ENCODE data around the gene SLC1A4.

Gene SLC1A4

DNA sequence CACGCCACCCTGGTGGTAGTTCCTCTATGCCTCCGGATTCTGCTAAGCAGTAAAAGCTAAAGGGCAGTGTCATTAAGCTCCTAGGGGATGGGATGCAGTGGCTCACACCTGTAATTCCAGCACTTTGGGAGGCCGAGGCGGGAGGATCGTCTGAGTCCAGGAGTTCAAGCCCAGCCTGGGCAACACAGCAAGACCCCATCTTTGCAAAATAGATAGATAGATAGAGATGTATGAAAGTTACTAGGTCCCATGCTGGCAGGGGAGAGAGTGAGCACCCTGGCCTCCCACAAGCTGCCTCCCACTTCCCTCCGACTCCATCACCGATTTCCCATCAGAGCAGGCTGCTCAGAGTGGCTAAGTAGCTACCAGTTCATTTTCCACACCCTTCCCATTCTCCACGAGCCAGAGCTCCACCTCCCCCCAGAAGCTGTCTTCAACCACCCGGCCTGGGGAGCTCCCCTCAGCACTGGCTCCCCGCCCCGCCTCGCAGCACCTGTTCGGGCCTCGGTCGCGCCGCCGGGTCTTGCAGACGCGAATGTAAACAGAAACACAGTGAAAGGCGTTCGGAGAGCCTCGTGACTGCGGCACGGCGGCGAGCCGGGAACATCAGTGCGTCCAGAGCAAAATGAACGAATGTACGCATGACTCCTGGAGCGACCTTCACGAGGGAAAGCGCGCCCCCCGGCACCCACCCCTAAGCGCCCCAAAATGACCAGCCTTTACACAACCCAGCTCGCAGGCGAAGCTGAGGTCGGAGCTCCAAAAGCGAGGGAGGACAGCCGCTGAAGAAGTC is 66.4 kb downstream of the SLC1A4 start:
- DNase-seq, result no peak

DNA sequence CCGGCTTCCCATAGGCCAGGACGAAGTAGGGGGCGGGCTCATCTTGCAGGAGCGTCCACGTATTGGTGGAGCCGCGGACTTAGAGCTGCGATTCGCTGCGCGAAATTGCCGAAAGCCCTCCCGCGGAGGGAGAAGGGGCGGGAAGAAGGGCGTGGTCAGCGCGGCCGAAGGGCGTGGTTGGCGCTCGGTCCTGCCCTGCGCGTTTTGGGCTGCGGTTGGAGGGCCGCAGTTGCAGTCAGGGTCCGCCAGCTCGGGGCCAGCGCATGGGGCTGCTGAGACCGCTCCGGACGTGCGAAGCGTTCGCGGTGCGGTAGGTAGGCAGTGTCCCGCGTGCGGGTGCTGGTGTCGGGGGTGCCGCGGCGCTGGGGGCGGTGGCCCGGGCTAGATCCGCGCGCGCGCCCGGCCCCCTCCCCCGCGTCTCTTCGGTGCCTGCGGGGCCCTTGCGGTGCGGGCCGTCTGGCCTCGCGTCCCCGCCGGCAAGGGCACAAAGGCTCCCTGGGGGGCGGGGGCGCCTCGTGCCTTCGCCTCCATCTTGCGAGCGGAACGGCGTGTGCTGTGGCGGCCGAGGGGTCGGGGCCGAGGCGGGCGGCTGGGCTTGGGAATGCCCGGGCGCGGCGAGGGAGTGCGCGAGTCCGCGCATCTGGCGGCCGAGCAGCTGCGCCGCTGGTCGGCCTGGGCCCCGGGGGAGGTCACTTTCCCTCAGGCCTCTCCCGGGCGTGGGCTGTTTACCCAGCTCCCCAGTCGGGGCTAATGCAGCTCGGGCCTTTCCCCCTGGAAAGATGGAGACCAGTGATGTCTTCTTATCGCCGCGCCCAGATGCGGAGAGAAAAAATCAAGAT is 67.2 kb downstream of the SLC1A4 start, which contains the start of gene CEP68:
Gene CEP68 (plus strand): TSS at position 202 of the 839 bp plus-strand sequence. CDS start 13,029 bp downstream, outside the sequence.
- DNase-seq, result peak; percentile 95 to 97

DNA sequence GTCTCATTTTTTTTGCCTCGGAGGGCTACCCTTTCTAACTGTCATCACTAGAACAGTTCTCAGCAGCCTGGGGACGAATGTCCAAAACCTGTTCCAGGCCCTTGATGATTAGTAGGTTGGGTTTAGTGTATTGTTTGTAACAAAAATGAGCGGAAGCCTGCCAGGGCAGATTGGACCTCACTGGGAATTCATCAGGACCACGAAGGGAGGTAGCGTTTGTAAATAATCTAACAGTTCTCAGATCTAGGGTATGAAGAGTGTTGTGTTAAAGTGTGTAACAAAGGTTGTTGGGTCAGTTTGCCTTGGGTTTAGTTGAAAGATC is 67.8 kb downstream of the SLC1A4 start:
- no peak for DNase-seq

DNA sequence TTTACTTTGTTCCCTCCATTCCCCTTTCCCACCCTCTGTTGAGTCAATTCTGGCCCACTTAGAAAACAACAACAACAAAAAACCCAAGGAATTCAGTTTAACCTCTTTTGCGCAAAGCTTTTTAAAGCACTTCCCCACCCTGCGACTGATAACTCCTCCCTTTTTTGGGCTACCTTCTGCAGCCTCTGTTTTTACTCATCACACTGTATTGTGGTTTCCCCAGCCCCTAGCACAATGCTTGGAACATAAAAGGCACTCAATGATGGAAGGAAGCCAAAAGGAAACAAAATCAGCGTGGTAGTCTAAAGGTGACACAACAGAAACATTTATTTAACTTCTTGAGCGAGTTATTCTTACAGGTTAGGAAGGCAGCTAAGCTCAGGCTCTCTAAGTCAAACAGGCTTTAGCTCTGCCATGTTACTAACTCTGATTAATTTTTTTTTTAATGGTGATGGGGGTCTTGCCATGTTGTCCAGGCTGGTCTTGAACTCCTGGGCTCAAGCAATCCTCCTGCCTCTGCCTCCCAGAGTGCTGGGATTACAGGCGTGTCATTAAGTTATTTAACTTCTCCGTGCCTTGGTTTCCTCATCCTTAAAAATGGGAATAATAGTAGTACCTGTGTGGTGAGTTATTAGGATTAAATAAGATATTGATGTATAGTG is 68.3 kb downstream of the SLC1A4 start:
- peak; percentile 48 to 81 for DNase-seq

DNA sequence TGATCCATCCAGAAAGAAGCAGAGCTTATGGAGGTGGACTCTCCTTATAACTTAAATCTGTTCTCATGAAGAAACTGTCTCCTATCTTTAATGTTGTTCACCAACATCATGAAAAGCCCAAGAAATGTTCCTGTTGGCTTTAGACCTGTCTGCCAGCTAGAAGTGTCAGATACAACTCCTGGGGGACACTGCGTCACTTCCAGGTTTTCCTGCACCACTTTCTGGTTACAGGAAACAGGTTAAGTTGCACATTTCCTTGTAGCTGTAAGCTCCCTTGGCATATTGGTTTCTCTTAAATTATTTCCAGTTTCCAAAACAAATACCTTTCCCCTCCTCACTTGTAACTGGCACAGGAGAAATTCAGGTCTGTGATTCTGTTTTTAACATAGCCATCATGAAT is 69.9 kb downstream of the SLC1A4 start:
- DNase-seq, result no peak

DNA sequence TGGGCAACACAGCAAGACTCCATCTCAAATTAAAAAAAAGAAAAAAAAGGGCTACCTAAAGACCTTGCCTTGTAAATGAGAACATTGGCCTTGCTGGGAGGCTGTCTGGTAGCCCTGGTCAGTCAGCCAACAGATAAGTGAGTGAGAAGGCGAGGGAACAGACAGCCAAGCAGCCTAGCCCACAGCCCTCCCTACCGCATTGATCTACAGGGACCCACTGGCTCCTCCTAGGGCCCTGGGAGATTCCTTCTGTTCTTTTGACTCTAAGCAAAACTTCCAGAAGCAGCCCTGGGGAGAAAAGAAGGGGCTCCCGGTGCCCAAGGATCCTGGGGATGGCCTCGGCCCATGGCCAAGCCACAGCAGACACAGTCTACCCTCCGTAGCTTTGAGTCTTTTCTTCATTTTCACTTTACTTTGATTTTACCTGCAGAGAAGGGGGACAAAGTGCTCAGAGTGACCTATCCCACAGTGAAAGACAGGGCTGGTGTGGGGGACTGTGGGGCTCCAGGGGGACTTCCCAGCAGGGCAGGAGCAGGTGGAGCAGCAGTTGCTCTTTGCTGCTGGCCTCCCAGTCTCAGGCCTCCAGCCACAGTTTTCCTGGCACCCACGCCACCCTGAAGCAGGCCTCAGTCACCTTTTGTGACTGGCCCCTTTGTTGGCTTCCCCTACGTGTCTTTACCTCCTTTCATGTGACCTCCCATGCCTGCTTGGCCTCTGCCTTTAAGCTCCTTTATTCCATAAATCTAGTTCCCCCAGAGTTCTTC is 72.1 kb downstream of the SLC1A4 start:
- DNase-seq, result no peak

DNA sequence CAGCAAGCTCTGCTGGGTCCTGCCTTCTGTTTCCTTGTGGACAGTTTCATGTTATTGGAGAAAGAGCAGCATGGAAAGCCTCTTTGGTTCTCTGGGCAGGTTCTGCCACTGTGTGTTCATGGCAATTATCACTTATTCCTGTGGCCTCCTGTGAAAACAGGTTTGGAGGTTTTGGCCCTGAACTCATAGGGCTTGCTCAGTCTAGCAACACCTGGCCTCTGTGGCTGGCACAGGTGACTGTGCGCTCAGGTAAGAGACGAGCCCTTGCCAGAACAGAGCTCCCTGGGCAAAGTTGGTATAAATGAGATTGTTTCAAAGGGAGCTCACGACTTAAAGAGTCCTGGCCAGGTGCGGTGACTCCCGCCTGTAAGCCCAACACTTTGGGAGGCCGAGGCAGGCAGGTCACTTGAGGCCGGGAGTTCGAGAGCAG is 72.7 kb downstream of the SLC1A4 start:
- no peak for DNase-seq

DNA sequence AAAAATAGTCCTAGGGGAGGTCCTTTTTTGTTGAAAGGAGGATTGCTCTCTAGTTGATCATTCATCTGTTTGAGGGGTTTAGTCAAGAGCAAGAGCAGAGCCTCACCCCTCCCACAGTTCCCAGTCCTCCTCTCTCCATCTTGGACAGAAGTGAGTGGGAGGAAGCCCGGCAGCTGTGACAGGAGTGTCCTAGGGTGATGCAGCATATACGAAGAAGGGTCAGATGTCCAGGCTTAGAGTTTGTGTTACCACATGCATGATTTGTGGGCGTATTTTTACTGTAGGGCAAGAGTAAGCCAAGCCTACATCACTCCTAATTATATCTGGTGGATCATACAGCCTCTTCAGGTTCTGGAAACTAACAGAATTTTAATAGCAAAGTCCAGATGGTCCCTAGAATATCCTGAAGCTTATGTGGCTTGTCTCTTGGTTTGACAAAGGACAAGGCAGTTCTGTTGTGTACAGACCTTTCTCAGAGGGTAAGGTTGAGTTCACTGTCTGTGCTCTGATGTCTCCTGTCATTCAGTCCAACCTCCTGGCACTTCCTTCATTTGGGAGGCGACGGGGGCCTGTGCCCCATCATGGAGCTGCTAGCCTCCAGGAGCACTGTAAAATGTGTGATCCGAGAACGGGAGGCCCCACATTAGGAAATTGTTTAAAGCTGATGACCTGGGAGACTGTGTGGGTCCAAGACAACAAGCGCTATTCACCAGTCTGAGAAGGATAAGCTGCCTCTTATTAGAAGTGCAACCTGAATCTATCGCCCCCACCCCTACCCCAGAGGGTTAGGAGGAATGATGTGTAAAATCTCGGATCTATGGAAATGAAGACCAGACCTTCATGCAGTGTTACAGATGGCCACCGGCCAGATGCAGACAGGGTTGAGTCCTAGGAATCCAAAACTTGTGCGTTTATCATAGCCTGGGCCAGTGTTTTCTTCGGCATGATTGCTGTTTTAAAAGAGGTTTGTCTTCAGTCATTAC is 73.9 kb downstream of the SLC1A4 start:
- DNase-seq, result no peak

DNA sequence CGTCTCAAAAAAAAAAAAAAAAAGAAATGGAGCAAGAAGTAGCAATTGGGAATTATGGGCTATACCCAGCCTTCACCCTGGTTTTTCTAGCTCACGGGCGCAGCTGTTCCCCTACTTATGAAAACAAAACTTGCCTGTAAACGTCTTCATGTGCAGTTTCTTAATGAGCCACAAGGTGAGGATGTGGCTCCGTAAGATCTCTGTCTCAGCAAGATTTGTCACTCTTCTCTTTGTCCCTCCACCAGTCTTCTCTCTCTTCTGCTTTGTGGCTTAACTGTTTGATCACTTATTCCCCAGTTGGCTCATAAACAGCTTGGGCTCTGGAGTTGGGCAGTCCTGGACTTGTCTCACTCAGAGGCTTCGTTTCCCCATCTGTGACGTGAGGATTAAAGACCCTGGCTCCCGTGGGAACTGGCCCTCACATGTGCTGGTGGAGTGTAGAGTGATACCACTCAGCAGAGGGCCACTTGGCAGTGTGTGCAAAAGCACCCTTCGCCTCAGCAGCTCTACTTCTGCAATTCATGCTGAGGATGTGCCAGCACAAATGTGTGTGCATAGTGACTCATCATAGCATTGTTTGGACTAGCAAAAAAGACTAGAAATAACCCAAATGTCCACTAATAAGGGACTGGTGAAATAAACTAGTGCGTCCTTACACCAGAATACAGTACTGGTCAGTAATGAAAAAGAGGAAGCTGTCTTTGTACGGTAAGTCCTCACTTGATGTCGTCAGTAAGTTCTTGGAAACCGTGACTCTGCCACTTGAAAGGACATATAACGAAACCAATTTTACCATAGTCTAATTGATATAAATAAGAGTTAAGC is 75.7 kb downstream of the SLC1A4 start:
- DNase-seq, result peak; percentile 71 to 76

DNA sequence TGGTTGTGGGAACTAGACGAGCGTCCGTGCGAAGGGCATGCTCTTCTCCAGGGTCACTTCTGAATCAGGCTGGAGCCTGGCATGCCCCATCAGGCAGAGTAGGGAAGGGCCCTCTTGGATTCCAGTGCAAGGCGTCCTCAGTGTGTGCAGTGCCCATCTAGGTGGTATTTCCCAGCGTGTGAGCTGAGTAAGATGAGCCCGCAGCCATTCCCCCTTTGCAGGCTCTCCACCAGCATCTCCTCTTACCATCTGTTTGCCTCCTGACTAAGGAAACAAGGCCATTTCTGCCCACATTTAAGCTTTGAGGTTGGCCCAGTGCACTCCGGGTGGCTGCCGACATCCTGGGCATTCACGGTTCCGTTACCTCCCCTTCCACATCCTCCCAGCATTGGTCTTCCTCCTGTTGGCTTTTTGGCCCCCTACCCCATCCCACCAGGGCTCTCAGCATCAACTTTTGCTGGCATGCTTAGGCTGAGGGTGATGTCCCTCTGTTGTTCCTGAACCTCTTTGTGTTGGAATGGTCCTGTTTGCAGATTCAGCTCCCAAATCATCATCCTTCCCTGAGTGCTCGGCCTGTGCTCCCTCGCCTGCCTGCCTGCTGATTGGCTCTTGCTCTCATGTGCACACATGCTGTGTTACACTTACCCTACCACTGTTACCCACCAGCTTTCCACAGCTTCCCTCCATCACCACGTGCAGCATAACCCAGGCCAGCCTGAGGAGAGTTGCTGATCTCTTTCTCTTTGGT is 78.8 kb downstream of the SLC1A4 start:
- DNase-seq, result no peak

DNA sequence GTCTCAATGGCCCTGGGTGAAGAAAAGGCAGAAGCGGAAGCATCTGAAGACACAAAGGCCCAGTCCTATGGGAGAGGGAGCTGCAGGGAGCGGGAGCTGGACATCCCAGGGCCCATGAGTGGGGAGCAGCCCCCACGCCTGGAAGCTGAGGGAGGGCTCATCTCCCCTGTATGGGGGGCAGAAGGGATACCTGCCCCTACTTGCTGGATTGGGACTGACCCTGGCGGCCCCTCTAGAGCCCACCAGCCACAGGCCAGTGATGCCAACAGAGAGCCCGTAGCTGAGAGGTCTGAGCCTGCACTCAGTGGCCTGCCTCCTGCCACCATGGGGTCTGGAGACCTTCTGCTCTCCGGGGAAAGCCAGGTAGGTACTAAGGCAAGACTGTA is 80.2 kb downstream of the SLC1A4 start:
- DNase-seq, result no peak

DNA sequence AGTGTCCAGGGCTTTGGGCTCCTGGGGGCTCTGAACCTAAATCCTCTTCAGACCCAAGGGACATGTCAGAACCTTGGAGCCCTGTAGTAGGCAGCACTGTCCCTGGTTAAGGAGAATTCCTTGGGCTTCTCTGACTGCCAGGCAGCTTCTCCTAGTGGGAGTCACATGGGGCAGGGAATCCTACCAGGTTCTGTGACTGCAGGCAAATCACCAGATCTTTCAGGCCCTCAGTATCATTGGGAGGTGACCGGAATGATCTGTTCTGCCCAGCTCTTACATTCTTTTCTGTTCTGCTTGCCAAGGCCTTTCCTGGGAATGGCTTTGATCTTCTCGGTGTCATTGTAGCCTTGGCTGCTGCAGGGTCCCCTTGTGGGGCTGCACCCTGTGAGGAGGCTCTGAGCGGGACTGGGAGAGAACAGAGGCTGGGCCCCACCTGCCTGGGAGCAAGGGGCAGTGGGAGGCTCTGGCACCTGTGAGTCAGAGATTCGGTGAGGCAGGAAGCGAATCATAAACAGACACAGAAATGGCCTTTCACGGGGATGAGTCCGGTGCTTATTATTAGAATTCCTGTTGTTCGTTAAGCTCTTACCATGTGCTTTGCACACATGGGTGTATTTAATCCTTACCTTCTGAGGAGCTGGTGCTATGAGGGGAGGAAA is 81.1 kb downstream of the SLC1A4 start:
- DNase-seq, result no peak

DNA sequence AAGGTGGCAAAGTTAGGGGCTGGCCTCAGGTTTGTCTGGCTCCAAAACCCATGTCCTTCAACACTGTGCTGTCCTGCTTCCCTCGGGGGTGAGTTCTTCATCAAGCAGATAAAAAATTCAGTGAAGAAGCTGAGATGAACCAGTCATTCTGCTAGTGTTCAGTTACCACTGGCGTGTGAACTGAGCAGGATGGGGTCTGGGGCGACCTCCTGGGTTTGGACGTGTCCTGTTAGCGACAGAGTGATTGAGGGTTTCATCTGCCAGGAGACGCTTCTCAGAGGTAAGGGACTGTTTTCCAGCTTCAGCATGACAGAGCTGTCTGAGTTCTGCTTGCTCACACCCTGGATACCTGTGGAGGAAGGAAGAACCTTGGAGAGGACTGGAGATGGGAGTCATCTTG is 81.7 kb downstream of the SLC1A4 start:
- DNase-seq, result no peak

DNA sequence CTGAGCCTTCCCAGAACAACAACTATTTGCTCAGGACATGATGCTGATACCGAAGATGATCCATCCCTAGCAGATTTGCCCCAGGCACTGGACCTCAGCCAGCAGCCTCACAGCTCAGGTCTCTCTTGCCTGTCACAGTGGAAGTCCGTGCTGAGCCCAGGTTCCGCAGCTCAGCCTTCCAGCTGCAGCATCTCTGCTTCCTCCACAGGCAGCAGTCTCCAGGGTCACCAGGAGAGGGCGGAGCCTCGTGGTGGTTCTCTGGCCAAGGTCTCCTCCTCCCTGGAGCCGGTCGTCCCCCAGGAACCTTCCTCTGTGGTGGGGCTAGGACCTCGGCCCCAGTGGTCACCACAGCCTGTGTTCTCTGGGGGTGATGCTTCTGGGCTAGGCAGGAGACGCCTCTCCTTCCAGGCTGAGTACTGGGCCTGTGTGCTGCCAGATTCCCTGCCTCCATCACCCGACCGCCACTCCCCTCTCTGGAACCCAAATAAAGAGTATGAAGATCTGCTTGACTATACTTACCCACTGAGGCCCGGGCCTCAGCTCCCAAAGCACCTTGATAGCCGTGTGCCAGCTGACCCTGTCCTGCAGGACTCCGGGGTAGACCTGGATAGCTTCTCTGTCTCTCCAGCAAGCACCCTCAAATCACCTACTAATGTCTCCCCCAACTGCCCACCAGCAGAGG is 82.4 kb downstream of the SLC1A4 start:
- no peak for DNase-seq

DNA sequence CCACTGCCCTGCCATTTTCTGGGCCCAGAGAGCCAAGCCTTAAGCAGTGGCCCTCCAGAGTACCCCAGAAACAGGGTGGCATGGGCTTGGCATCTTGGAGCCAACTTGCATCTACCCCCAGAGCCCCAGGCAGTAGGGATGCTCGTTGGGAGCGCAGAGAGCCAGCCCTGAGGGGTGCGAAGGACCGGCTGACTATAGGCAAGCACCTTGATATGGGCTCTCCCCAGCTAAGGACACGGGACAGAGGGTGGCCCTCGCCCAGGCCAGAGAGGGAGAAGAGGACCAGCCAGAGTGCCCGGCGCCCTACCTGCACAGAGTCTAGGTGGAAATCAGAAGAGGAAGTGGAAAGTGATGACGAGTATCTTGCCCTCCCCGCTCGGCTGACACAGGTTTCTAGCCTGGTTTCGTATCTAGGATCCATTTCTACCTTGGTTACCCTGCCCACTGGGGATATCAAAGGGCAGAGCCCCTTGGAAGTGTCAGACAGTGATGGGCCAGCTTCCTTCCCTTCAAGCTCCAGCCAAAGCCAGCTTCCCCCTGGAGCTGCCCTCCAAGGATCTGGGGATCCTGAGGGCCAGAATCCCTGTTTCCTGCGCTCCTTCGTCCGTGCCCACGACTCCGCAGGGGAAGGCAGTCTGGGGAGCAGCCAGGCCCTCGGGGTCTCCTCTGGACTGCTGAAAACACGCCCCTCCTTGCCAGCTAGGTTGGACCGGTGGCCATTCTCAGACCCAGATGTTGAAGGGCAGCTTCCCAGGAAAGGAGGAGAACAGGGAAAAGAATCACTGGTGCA is 83.2 kb downstream of the SLC1A4 start:
- DNase-seq, result no peak
